Peyer's patch (tissue), 4 donors: ENCODE data around the gene NDUFS2.

Experiments
- POLR2A ChIP-seq, 2 donors: fragments of 450-650 bp; IDR thresholded peaks; one replicate each; pipeline ENCODE4 v1.5.1; 2017; ENCODE audit warnings: antibody characterized with exemption in 2 of 2, mild to moderate bottlenecking in 2 of 2, moderate library complexity in 2 of 2
- TF ChIP-seq, protein P1 (sequence below), 6 experiments: fragments of 450-650 bp in 4 of 6; fragments of 200-600 bp in 2 of 6; sonication (generic) in 1 of 6; IDR thresholded peaks; one replicate each; pipeline ENCODE4 v1.5.1; 2017 to 2019; ENCODE audit warnings: antibody characterized with exemption in 6 of 6, mild to moderate bottlenecking in 3 of 6, moderate library complexity in 1 of 6

- TF ChIP-seq, protein P1, sequence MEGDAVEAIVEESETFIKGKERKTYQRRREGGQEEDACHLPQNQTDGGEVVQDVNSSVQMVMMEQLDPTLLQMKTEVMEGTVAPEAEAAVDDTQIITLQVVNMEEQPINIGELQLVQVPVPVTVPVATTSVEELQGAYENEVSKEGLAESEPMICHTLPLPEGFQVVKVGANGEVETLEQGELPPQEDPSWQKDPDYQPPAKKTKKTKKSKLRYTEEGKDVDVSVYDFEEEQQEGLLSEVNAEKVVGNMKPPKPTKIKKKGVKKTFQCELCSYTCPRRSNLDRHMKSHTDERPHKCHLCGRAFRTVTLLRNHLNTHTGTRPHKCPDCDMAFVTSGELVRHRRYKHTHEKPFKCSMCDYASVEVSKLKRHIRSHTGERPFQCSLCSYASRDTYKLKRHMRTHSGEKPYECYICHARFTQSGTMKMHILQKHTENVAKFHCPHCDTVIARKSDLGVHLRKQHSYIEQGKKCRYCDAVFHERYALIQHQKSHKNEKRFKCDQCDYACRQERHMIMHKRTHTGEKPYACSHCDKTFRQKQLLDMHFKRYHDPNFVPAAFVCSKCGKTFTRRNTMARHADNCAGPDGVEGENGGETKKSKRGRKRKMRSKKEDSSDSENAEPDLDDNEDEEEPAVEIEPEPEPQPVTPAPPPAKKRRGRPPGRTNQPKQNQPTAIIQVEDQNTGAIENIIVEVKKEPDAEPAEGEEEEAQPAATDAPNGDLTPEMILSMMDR (IDR thresholded peaks at IDR 0.05), result no peak
- no peak for TF ChIP-seq POLR2A (IDR thresholded peaks at IDR 0.05)
Observed at GRCh38 chr1:161228032-161228431, 25.9 kb downstream of the NDUFS2 start.
